OCI-LY7 (cell line): ENCODE results near the gene ALOX5AP. TPM values are rescaled to one million over a fixed set of nuclear protein-coding genes. Genes with fewer than 3 reads are reported as not detected.

Source experiments
- BruUV-seq: library from RNA; stranded (reverse); fragments of 400-500 nt; replicated peaks from 2 replicates; lab custom pipeline; 2021; lab: Mats Ljungman, UMichigan
- CTCF ChIA-PET: fragments of 300-600 bp; sonication (Branson Sonifier 250); formaldehyde crosslinking; loops from one replicate; lab custom pipeline; 2022; ENCODE audit warnings: antibody characterized with exemption; ENCODE audit not compliant: unreplicated experiment; lab: Charles Lee
- POLR2A ChIA-PET: fragments of 300-600 bp; sonication (Branson Sonifier 250); formaldehyde crosslinking; loops from one replicate; lab custom pipeline; 2022; ENCODE audit warnings: antibody characterized with exemption; lab: Charles Lee
- DNase-seq: peaks from one replicate; pipeline ENCODE4 v3.0.0-alpha.2; 2015; ENCODE audit warnings: low spot score
- H2AFZ ChIP-seq: fragments of 200-600 bp; sonication (generic), shearing (Covaris generic); 2 replicates; pipeline ENCODE4 v1.6.1; 2014; ENCODE audit warnings: mild to moderate bottlenecking, antibody characterized with exemption, low read length, moderate library complexity
- H3K27ac ChIP-seq: fragments of 200-600 bp; sonication (generic); 2 replicates; pipeline ENCODE4 v1.5.1; 2014; ENCODE audit warnings: mixed run types, low read depth, mild to moderate bottlenecking, moderate library complexity, low read length, inconsistent platforms; ENCODE audit not compliant: poor library complexity, severe bottlenecking
- H3K36me3 ChIP-seq: fragments of 200-600 bp; sonication (generic); 2 replicates; pipeline ENCODE4 v1.6.1; 2014; ENCODE audit warnings: mild to moderate bottlenecking, antibody characterized with exemption, low read length, moderate library complexity, mixed read lengths; ENCODE audit not compliant: insufficient read depth
- H3K4me1 ChIP-seq: fragments of 200-600 bp; sonication (generic); 2 replicates; pipeline ENCODE4 v1.5.1; 2014; ENCODE audit warnings: mild to moderate bottlenecking, low read length; ENCODE audit not compliant: insufficient read depth, poor library complexity, severe bottlenecking
- H3K4me2 ChIP-seq: fragments of 200-600 bp; sonication (generic); 2 replicates; pipeline ENCODE4 v1.6.1; 2014; ENCODE audit warnings: mild to moderate bottlenecking, low read length
- H3K4me3 ChIP-seq: fragments of 200-600 bp; sonication (generic); 2 replicates; pipeline ENCODE4 v1.5.1; 2014; ENCODE audit warnings: mild to moderate bottlenecking, low read depth, low read length; ENCODE audit not compliant: poor library complexity, severe bottlenecking
- H3K79me2 ChIP-seq: fragments of 200-600 bp; sonication (generic); 2 replicates; pipeline ENCODE4 v1.6.1; 2016; ENCODE audit warnings: low read depth, mild to moderate bottlenecking, low read length, moderate library complexity, mixed read lengths; ENCODE audit not compliant: insufficient read depth
- H3K9me2 ChIP-seq: fragments of 200-600 bp; sonication (generic); 2 replicates; pipeline ENCODE4 v1.6.1; 2016; ENCODE audit warnings: mild to moderate bottlenecking, low read length, mixed read lengths; ENCODE audit not compliant: insufficient read depth
- H3K9me3 ChIP-seq: fragments of 200-600 bp; sonication (generic); 2 replicates; pipeline ENCODE4 v1.6.1; 2014; ENCODE audit warnings: mild to moderate bottlenecking, mixed run types, low read length, mixed read lengths
- H4K20me1 ChIP-seq: fragments of 200-600 bp; sonication (generic); 2 replicates; pipeline ENCODE4 v1.6.1; 2014; ENCODE audit warnings: mild to moderate bottlenecking, antibody characterized with exemption, low read length, moderate library complexity, mixed read lengths; ENCODE audit not compliant: insufficient read depth
- EZH2phosphoT487 ChIP-seq: fragments of 200-600 bp; sonication (generic); IDR thresholded peaks from 2 replicates; pipeline ENCODE4 v1.6.1; 2018; ENCODE audit warnings: low read depth, borderline replicate concordance, mild to moderate bottlenecking, mixed run types, antibody characterized with exemption, low read length, moderate library complexity, mixed read lengths
- intact Hi-C: fragments of 100-400 bp; cut with micrococcal nuclease; formaldehyde crosslinking; loops from one replicate; pipeline ENCODE4 v1.10.0; 2022; ENCODE audit not compliant: unreplicated experiment
- total RNA-seq, 2 experiments: library from RNA; depleted of rRNA in 1 of 2; stranded (reverse); fragments of >200 nt in 1 of 2; shearing (Covaris generic) in 1 of 2; gene quantifications; 2 replicates each; pipeline ENCODE4 v1.2.3, GENCODE V29; 2014 to 2022
- TF ChIP-seq, protein P1 (sequence below): fragments of 200-600 bp; sonication (generic); conservative IDR thresholded peaks from 2 replicates; pipeline ENCODE4 v1.5.1; 2014; ENCODE audit warnings: mild to moderate bottlenecking, antibody characterized with exemption, low read length, moderate library complexity, mixed read lengths

ALOX5AP gene
- total RNA-seq, 2 experiments from 2014 or later = 89.9 to 90.9 TPM

GRCh38 chr13:30806784-30807183 lies 71.4 kb downstream of the ALOX5AP start:
- no peak overlapping the region for H3K4me3 ChIP-seq
- CTCF ChIA-PET = no interaction called here
- no peaks in the 10 kb centered on the region for H3K36me3 ChIP-seq
- H3K27ac ChIP-seq = no peak overlapping the region
- POLR2A ChIA-PET = no interaction called here
- H3K9me2 ChIP-seq = no peaks in the 10 kb centered on the region
- no peak overlapping the region for H2AFZ ChIP-seq
- BruUV-seq = no TSS peak
- H3K9me3 ChIP-seq = no peaks in the 10 kb centered on the region
- H3K79me2 ChIP-seq = no peaks in the 10 kb centered on the region
- no peak for TF ChIP-seq EZH2phosphoT487
- TF ChIP-seq, protein P1, sequence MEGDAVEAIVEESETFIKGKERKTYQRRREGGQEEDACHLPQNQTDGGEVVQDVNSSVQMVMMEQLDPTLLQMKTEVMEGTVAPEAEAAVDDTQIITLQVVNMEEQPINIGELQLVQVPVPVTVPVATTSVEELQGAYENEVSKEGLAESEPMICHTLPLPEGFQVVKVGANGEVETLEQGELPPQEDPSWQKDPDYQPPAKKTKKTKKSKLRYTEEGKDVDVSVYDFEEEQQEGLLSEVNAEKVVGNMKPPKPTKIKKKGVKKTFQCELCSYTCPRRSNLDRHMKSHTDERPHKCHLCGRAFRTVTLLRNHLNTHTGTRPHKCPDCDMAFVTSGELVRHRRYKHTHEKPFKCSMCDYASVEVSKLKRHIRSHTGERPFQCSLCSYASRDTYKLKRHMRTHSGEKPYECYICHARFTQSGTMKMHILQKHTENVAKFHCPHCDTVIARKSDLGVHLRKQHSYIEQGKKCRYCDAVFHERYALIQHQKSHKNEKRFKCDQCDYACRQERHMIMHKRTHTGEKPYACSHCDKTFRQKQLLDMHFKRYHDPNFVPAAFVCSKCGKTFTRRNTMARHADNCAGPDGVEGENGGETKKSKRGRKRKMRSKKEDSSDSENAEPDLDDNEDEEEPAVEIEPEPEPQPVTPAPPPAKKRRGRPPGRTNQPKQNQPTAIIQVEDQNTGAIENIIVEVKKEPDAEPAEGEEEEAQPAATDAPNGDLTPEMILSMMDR = no peak
- no peaks in the 10 kb centered on the region for H3K4me1 ChIP-seq
- no peak for DNase-seq
- H3K4me2 ChIP-seq = no peak overlapping the region
- intact Hi-C loops = loop anchor here (5.0 to 10.0 kb wide), 3 partner anchors 236 to 452 kb away; partner anchors contain the start of gene HMGB1
- H4K20me1 ChIP-seq = no peaks in the 10 kb centered on the region

- H3K9me3 ChIP-seq = no peaks in the 10 kb centered on the region
- CTCF ChIA-PET = no interaction called here
- H3K4me3 ChIP-seq = no peak overlapping the region
- no peaks in the 10 kb centered on the region for H3K9me2 ChIP-seq
- POLR2A ChIA-PET = interaction anchor here (0.7 kb wide), 1 partner anchor 1185 kb away, joined by 5 read pairs; no protein-coding TSS in a partner anchor
- no peak overlapping the region for H3K4me2 ChIP-seq
- H2AFZ ChIP-seq = no peak overlapping the region
- H3K4me1 ChIP-seq = no peaks in the 10 kb centered on the region
- H3K79me2 ChIP-seq = no peaks in the 10 kb centered on the region
- no peak overlapping the region for H3K27ac ChIP-seq
- no peak for DNase-seq
- TF ChIP-seq, protein P1 = no peak
- TF ChIP-seq EZH2phosphoT487 = no peak
- intact Hi-C loops = loop anchor here (5.0 to 10.0 kb wide), 3 partner anchors 235 to 453 kb away; partner anchors contain the start of gene HMGB1
- no TSS peak for BruUV-seq
- no peaks in the 10 kb centered on the region for H3K36me3 ChIP-seq
- H4K20me1 ChIP-seq = no peaks in the 10 kb centered on the region
Measured at GRCh38 chr13:30807392-30807791, 72.0 kb downstream of the ALOX5AP start.

DNA sequence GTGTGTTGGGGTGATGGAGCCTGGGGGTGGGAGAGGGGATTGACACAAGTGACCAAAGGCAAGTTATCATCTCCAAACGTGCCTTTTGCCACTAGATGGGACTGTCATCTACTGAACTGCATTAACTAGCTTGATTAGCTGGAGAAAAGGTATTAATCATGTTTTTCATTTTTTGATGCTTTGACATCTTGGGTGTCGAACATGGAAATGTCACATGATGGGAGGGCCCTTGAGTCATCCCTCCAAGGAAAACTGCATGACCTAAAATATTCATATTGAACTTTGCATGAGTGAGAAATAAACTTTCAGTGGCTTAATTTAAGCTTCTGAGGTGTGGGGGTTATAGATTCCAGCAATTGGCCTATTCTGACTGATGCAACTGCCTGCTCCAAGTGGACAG lies 73.3 kb downstream of the ALOX5AP start:
- Histone ChIP-seq H3K4me3 (no peak overlapping the region), H2AFZ (no peak overlapping the region), H3K27ac (no peak overlapping the region), H4K20me1 (no peaks in the 10 kb centered on the region), H3K36me3 (no peaks in the 10 kb centered on the region), H3K4me1 (no peaks in the 10 kb centered on the region), H3K9me2 (no peaks in the 10 kb centered on the region), H3K4me2 (no peak overlapping the region), H3K9me3 (no peaks in the 10 kb centered on the region), H3K79me2 (no peaks in the 10 kb centered on the region)
- no peak for DNase-seq
- ChIA-PET CTCF (no interaction called here), POLR2A (interaction anchor here (0.6 kb wide), 1 partner anchor 10 kb away, joined by 4 read pairs; no protein-coding TSS in a partner anchor)
- TF ChIP-seq, protein P1 = no peak
- TF ChIP-seq EZH2phosphoT487 = no peak
- intact Hi-C loops = loop anchor here (5.0 to 10.0 kb wide), 3 partner anchors 234 to 454 kb away; partner anchors contain the start of gene HMGB1
- BruUV-seq = no TSS peak
